Gastrocnemius medialis (tissue), 4 donors: ENCODE results near the gene CORO6. TPM values are rescaled to one million over a fixed set of nuclear protein-coding genes. Genes with fewer than 3 reads are reported as not detected.
A peak's percentile ranks its signal among the peaks of the same experiment; 100 is the strongest.

Experiments used
- ATAC-seq, 2 donors: fragments of 150-250 bp; one replicate each; pipeline ENCODE4 v1.9.1; 2016
- DNase-seq, 2 donors: peaks; one replicate each; pipeline ENCODE4 v3.0.0-alpha.2; 2019
- H3K27ac ChIP-seq, 4 donors: fragments of 200-600 bp; sonication (generic); 1 replicate in 1 of 4; 2 replicates in 3 of 4; pipeline ENCODE4 v1.5.1; 2016 to 2018; ENCODE audit warnings: mild to moderate bottlenecking in 2 of 4, moderate library complexity in 1 of 4
- H3K27me3 ChIP-seq, 3 donors: fragments of 200-600 bp; sonication (generic) in 2 of 3; 1 replicate in 1 of 3; 2 replicates in 2 of 3; pipeline versions ENCODE4 v1.5.1 to v1.6.0; 2016 to 2019; ENCODE audit warnings: mild to moderate bottlenecking in 1 of 3, moderate library complexity in 1 of 3
- H3K36me3 ChIP-seq, 2 donors: fragments of 200-600 bp; sonication (generic) in 1 of 2; one replicate each; pipeline ENCODE4 v1.5.1; 2017 to 2018
- H3K4me1 ChIP-seq, 2 donors: fragments of 200-600 bp; sonication (generic) in 1 of 2; one replicate each; pipeline ENCODE4 v1.5.1; 2016 to 2017; ENCODE audit warnings: mild to moderate bottlenecking in 2 of 2
- H3K4me3 ChIP-seq, 4 donors: fragments of 200-600 bp; sonication (generic) in 3 of 4; 1 replicate in 1 of 4; 2 replicates in 3 of 4; pipeline ENCODE4 v1.5.1; 2016 to 2019; ENCODE audit warnings: mild to moderate bottlenecking in 2 of 4
- H3K9me3 ChIP-seq, 3 donors: fragments of 200-600 bp; sonication (generic) in 2 of 3; 1 replicate in 1 of 3; 2 replicates in 2 of 3; pipeline ENCODE4 v1.5.1; 2016 to 2019
- POLR2A ChIP-seq, 2 donors: fragments of 450-650 bp; IDR thresholded peaks; one replicate each; pipeline ENCODE4 v1.6.1; 2017; ENCODE audit warnings: antibody characterized with exemption in 2 of 2, mild to moderate bottlenecking in 2 of 2, moderate library complexity in 2 of 2
- in situ Hi-C, 4 donors: fragments of 200-750 bp; cut with MboI; loops; one replicate each; pipeline versions ENCODE4 v1.15.0 to v1.8.0; 2017; ENCODE audit warnings: low sequenced_read_pairs in 4 of 4
- intact Hi-C: fragments of 100-400 bp; cut with DNase I; formaldehyde crosslinking; loops from one replicate; pipeline ENCODE4 v1.15.1; 2023; ENCODE audit warnings: low total_unique reads
- total RNA-seq, 4 donors: library from RNA; depleted of rRNA; stranded (reverse); fragments of >200 nt; gene quantifications; one replicate each; pipeline versions ENCODE4 v1.1.0 to v1.2.3, GENCODE V29; 2016
- TF ChIP-seq, protein P1 (sequence below), 5 experiments: fragments of 450-650 bp in 3 of 5; fragments of 200-600 bp in 2 of 5; sonication (generic) in 2 of 5; IDR thresholded peaks in 4 of 5; conservative IDR thresholded peaks in 1 of 5; 1 replicate in 4 of 5; 2 replicates in 1 of 5; pipeline ENCODE4 v1.5.1; 2016 to 2019; ENCODE audit warnings: antibody characterized with exemption in 5 of 5, mild to moderate bottlenecking in 3 of 5, moderate library complexity in 3 of 5

CORO6 gene
- total RNA-seq, 4 donors from 2014 or later, result 409 to 694 (median 563) TPM

DNA sequence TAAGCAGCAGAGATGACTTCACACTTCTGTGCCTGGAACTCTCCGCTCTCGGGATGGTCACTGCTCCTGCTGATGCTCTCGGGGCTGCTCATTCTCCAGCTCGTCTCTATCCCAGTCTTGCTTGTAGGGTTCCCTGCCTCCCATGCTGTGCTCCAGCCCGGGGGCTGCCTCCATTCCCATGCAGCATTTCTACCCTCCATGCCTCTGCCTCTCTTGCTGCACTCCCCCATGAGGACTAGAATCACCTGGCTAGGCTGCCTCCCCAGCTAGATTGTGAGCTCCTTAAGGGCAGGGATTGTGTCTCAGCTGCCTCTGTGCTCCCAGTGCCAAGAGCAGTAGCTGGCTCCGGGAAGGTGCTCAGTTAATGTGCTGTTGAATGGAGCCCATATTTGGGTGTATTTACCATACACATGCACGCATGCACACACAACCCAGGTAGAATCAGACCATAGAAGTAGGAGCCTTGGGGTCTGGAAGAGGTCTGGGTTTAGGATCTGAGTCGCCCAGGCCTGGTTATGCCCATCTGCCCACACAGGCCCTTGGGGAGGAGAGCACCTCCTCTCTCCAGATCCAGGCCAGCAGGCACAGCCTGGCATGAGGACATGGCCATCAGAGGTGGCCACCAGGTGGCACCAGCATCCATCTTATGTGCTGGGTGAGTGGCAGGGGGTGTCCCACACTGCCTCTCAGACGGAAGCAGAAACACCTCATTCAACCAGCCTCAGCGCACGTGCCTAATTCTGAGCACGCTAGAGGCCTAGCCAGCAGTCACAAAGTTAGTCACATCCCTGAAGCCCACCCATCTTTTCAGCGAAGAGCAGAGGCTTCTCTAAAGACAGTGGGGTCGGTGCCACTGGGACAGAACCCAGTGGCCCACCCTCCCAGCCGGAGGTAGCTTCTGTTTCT, 42.6 kb downstream of the CORO6 start:
- in situ Hi-C loops (loop anchor here in 2 of 4 donors (10.0 to 25.0 kb wide), 2 partner anchors 205 to 357 kb away; partner anchors contain the start of genes EFCAB5 (in 1 of the 2) and SSH2 (in 1 of the 2)), intact Hi-C loops (loop anchor here (1.0 to 10.0 kb wide), 6 partner anchors 11 to 513 kb away; partner anchors contain the start of gene SSH2)
- no peak overlapping the region for H3K4me3 ChIP-seq

DNA sequence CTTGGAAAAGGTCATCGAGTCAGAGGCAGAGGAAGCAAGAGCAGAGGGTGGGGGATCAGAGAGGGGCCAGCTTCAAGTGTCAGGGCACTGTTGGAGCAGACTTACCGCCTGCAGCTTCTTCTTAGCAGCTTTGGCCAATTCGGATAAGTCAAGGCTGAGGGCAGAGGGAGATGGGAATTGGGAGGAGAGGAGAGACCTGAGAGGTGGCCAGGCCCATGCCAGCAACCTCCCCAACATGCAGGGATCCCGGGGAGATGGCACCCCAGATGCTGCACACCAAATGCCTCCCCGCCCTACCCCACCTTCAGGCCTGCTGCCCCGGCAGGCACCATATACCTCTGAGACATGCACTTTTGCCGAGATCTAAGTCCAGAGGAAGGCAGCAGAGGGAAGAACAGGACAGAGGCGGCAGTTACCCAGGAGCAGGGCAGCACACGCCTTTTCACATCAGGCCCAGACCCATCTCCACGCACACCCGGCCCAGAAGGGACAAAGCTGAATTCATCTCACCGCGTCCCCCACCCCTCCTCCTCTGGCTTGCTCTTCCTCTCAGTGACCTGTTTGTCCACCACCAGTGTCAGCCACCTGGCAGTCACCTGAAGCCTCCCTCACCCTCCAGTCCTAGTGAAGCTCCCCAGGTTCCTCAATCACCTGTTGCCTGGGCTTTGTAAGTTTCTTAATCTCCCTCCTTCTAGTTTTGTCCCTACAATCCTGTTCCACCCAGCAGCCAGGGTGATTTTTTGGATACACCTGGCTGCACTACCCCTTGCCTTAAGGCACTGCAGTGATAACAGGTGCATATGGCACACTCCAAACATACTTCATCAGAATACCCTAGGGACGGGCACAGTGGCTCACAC, 43.9 kb downstream of the CORO6 start:
- no peaks in the 10 kb centered on the region for H3K27me3 ChIP-seq
- DNase-seq (no peak), ATAC-seq (no peak)
- intact Hi-C loops (no loop called here), in situ Hi-C loops (loop anchor here in 2 of 4 donors (10.0 to 25.0 kb wide), 2 partner anchors 206 to 358 kb away; partner anchors contain the start of genes EFCAB5 (in 1 of the 2) and SSH2 (in 1 of the 2))
- H3K4me3 ChIP-seq, result no peak overlapping the region
- no peak for TF ChIP-seq POLR2A (IDR thresholded peaks at IDR 0.05)
- TF ChIP-seq, protein P1, sequence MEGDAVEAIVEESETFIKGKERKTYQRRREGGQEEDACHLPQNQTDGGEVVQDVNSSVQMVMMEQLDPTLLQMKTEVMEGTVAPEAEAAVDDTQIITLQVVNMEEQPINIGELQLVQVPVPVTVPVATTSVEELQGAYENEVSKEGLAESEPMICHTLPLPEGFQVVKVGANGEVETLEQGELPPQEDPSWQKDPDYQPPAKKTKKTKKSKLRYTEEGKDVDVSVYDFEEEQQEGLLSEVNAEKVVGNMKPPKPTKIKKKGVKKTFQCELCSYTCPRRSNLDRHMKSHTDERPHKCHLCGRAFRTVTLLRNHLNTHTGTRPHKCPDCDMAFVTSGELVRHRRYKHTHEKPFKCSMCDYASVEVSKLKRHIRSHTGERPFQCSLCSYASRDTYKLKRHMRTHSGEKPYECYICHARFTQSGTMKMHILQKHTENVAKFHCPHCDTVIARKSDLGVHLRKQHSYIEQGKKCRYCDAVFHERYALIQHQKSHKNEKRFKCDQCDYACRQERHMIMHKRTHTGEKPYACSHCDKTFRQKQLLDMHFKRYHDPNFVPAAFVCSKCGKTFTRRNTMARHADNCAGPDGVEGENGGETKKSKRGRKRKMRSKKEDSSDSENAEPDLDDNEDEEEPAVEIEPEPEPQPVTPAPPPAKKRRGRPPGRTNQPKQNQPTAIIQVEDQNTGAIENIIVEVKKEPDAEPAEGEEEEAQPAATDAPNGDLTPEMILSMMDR (IDR thresholded peaks at IDR 0.05 in 4 of 5, conservative IDR thresholded peaks at IDR 0.05 in 1 of 5), result no peak
- peaks cover 13 to 15% of the 10 kb centered on the region in 2 donors for H3K4me1 ChIP-seq
- H3K9me3 ChIP-seq, result no peaks in the 10 kb centered on the region
- H3K36me3 ChIP-seq, result peaks cover 0 to 82% of the 10 kb centered on the region in 2 donors
- H3K27ac ChIP-seq, result no peak overlapping the region

More for the DNA sequence above, 42.6 kb downstream of the CORO6 start:
- TF ChIP-seq POLR2A (IDR thresholded peaks at IDR 0.05), result no peak
- TF ChIP-seq, protein P1 (IDR thresholded peaks at IDR 0.05 in 4 of 5, conservative IDR thresholded peaks at IDR 0.05 in 1 of 5), result peak; percentile 82 to 95 (median 94)
- Histone ChIP-seq H3K36me3 (peaks cover 0 to 71% of the 10 kb centered on the region in 2 donors), H3K27me3 (no peaks in the 10 kb centered on the region), H3K9me3 (no peaks in the 10 kb centered on the region), H3K4me1 (peaks cover 23 to 28% of the 10 kb centered on the region in 2 donors), H3K27ac (peak overlapping the region in 3 of 4 donors; percentile 2 to 53 (median 31))
- DNase-seq, result peak; percentile 62 to 83
- peak; percentile 76 to 92 for ATAC-seq

DNA sequence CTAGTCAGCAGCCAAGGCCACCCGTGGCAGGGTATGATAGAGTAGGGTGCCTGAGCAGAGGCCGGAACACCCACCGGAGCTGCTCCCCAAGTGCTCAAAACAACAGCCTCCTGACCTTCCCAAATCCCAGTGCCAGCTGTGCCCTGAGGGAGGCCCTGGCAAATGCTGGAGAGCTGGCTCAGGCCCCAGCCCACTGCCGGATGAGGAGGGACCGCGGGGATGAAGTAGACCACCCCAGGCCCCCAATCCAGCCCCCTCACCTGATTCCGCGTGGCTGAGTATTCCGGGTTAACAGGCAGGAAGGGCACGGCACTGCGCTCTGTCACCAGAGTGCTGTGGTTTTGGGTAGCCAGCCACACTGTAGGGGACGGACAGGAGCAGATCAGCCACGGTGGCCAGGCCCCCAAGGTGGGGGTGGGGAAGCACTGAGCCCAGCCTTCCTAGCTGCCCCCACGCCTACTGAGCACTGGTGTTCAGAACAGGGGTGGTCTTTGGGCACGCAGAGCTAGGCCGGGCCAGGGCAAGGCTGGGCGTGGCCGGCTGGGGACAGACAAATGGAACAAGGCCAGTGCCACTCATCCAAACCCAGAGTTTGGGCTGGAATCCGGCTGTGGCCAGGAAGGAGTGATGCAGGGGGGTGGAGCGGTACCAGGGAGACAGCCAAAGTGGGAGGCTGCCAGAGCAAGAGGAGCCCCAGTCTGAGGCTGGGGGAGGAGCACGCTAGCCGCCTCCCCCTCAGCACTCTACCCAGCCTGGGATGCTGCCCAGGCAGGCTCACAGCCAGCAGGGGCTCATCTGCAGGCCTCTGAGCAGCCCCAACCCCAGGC, 45.1 kb downstream of the CORO6 start:
- no peak overlapping the region for H3K4me3 ChIP-seq
- ATAC-seq, result no peak
- TF ChIP-seq, protein P1 (IDR thresholded peaks at IDR 0.05 in 4 of 5, conservative IDR thresholded peaks at IDR 0.05 in 1 of 5), result no peak
- no peak for TF ChIP-seq POLR2A (IDR thresholded peaks at IDR 0.05)
- H3K36me3 ChIP-seq, result peaks cover 0 to 77% of the 10 kb centered on the region in 2 donors
- in situ Hi-C loops (loop anchor here in 2 of 4 donors (10.0 to 25.0 kb wide), 2 partner anchors 207 to 360 kb away; partner anchors contain the start of genes EFCAB5 (in 1 of the 2) and SSH2 (in 1 of the 2)), intact Hi-C loops (no loop called here)
- no peak overlapping the region for H3K27ac ChIP-seq
- peaks cover 3 to 11% of the 10 kb centered on the region in 2 donors for H3K4me1 ChIP-seq
- no peaks in the 10 kb centered on the region for H3K9me3 ChIP-seq
- H3K27me3 ChIP-seq, result no peaks in the 10 kb centered on the region
- DNase-seq, result peak in 1 of 2 donors; percentile 14

DNA sequence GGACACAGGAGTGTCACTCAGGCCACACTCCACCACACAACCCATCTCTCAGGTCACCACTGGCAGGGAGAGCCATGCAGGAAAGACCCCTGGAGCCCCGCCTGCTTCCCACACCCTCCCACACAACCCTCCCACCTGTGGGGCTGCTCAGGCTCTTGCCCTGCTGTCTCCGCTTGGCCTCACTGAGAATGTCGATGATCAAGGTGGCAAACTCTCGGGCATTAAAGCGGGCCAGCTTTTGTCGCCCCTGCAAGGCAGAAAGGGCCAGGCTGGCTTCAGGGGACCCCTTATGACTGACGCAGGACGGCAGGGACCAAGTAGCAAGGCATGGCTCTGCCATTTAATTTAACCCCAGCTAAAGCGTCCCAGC, 45.7 kb downstream of the CORO6 start:
- H3K4me3 ChIP-seq, result no peak overlapping the region
- ATAC-seq (no peak), DNase-seq (no peak)
- peaks cover 0 to 72% of the 10 kb centered on the region in 2 donors for H3K36me3 ChIP-seq
- intact Hi-C loops (no loop called here), in situ Hi-C loops (loop anchor here in 2 of 4 donors (10.0 to 25.0 kb wide), 2 partner anchors 208 to 360 kb away; partner anchors contain the start of genes EFCAB5 (in 1 of the 2) and SSH2 (in 1 of the 2))
- H3K4me1 ChIP-seq, result peaks cover 5 to 6% of the 10 kb centered on the region in 2 donors
- no peaks in the 10 kb centered on the region for H3K27me3 ChIP-seq
- H3K27ac ChIP-seq, result no peak overlapping the region
- H3K9me3 ChIP-seq, result no peaks in the 10 kb centered on the region
- TF ChIP-seq, protein P1 (IDR thresholded peaks at IDR 0.05 in 4 of 5, conservative IDR thresholded peaks at IDR 0.05 in 1 of 5), result no peak
- no peak for TF ChIP-seq POLR2A (IDR thresholded peaks at IDR 0.05)
